Activated T-helper 2 cell treated with anti-CD3 and anti-CD28 coated beads, Interferon-gamma antibody, Interleukin-2, Interleukin-4, amounts not matched to agents 10 μg/mL and 5 μg/mL and 100 μg/mL, durations not matched to agents 14 hours and 24 hours and 36 hours (primary cell): ENCODE measurements around the gene IMP4. TPM values are rescaled to one million over a fixed set of nuclear protein-coding genes. Genes with fewer than 3 reads are reported as not detected.

Source experiments
- DNase-seq: peaks from one replicate; pipeline ENCODE4 v3.0.0; 2021; ENCODE audit warnings: low spot score
- H3K27ac Mint-ChIP-seq: one replicate; pipeline ENCODE4 v1.8.0; 2021; ENCODE audit warnings: mixed read lengths
- H3K27me3 Mint-ChIP-seq: one replicate; pipeline ENCODE4 v1.8.0; 2021; ENCODE audit warnings: low read depth, mixed read lengths
- H3K36me3 Mint-ChIP-seq: one replicate; pipeline ENCODE4 v1.8.0; 2021; ENCODE audit warnings: low read depth, mixed read lengths
- H3K4me1 Mint-ChIP-seq: one replicate; pipeline ENCODE4 v1.8.0; 2021; ENCODE audit warnings: low read depth, mixed read lengths
- H3K4me3 Mint-ChIP-seq: one replicate; pipeline ENCODE4 v1.8.0; 2021; ENCODE audit warnings: low read depth, mild to moderate bottlenecking, moderate library complexity, mixed read lengths
- H3K9me3 Mint-ChIP-seq: one replicate; pipeline ENCODE4 v1.8.0; 2021; ENCODE audit warnings: mixed read lengths
- intact Hi-C: fragments of 100-400 bp; cut with micrococcal nuclease; formaldehyde crosslinking; loops from one replicate; pipeline ENCODE4 v1.15.1; 2023
- total RNA-seq: library from RNA; stranded (reverse); gene quantifications from 2 replicates; pipeline ENCODE4 v1.2.3, GENCODE V29; 2022

Gene IMP4
- total RNA-seq, 1 donor from 2014 or later: 142 TPM

DNA sequence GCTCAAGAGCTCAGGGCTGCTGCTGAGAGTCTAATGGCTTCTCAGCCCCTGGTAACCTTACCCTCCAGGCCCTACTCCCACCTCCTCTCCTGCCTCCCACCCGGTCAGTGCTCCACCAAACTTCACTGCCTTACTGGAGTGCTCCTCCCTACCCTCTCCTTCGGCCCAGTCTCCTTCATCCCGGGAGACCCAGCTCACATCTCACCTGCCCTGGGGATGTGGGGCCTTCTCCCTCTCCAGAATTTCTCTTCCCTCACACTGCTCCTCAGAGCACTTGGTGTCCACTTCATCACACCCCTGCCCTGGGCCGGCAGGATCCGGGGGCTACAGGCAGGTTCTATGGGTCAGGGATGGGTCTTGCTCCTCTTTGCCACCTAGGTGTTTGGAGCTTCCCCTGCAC lies 34.8 kb downstream of the IMP4 start:
- Mint-ChIP-seq H3K4me1 (peaks cover 69% of the 10 kb centered on the region), H3K9me3 (peaks cover 4% of the 10 kb centered on the region), H3K36me3 (peaks cover 63% of the 10 kb centered on the region), H3K4me3 (peak overlapping the region; percentile 14), H3K27ac (peak overlapping the region; percentile 38), H3K27me3 (no peaks in the 10 kb centered on the region)
- intact Hi-C loops: loop anchor here (10.0 kb wide), 1 partner anchor 727 kb away; the partner anchor contains the start of gene PLEKHB2
- DNase-seq: no peak

DNA sequence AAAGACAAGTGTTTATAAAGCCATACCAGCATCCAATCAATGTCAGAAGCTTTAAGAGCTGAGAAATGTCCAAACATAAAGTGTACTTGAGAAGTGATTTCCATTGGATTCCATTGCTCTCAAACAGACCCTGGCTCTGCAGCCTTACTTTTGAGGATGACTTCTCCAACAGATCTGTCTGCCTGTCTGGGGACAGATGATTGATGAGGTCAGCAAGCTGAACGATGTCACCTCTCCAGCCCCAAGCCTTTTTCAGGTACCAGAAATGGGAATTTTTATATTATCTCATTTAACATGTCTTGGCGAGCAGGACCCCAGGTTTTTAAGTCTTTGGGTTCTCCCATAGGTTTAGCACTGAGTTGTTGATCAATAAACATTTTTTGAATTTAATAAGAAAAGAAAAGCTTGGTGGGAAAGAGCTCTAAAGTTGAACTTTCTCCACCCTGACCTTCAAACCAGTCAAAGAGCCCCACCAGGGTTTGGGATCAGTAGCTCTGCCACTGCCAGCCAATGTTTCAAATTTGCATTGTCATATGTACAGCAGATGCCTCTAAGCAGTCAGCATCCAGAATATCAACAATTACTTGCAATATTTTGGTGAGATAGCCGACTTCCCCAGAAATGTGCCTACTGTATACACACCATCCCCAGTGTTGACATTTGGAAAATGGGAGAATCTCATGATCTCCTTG lies 35.7 kb downstream of the IMP4 start:
- peaks cover 4% of the 10 kb centered on the region for H3K9me3 Mint-ChIP-seq
- no peak overlapping the region for H3K4me3 Mint-ChIP-seq
- no peak for DNase-seq
- intact Hi-C loops: loop anchor here (10.0 kb wide), 1 partner anchor 726 kb away; the partner anchor contains the start of gene PLEKHB2
- H3K36me3 Mint-ChIP-seq: peaks cover 66% of the 10 kb centered on the region
- H3K4me1 Mint-ChIP-seq: peaks cover 66% of the 10 kb centered on the region
- no peaks in the 10 kb centered on the region for H3K27me3 Mint-ChIP-seq
- H3K27ac Mint-ChIP-seq: no peak overlapping the region

DNA sequence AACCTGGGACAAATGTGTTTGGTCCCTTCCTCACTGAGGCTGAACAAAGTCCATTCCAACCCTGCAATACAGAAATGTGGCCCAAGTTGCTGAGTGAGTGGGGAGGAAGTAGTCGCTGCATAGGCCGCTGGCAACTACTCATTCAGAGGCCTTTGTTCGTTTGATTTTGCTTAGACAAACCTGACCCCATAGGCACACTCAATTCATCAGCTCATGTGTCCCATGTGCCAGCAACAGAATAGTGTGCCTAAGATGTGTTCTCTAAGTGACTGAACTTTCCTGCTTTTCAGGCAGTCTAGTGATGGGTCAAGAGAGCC lies 36.2 kb downstream of the IMP4 start:
- DNase-seq: no peak
- intact Hi-C loops: loop anchor here (10.0 kb wide), 1 partner anchor 726 kb away; the partner anchor contains the start of gene PLEKHB2
- Mint-ChIP-seq H3K9me3 (peaks cover 4% of the 10 kb centered on the region), H3K4me1 (peaks cover 61% of the 10 kb centered on the region), H3K36me3 (peaks cover 61% of the 10 kb centered on the region), H3K4me3 (no peak overlapping the region), H3K27me3 (no peaks in the 10 kb centered on the region), H3K27ac (no peak overlapping the region)

DNA sequence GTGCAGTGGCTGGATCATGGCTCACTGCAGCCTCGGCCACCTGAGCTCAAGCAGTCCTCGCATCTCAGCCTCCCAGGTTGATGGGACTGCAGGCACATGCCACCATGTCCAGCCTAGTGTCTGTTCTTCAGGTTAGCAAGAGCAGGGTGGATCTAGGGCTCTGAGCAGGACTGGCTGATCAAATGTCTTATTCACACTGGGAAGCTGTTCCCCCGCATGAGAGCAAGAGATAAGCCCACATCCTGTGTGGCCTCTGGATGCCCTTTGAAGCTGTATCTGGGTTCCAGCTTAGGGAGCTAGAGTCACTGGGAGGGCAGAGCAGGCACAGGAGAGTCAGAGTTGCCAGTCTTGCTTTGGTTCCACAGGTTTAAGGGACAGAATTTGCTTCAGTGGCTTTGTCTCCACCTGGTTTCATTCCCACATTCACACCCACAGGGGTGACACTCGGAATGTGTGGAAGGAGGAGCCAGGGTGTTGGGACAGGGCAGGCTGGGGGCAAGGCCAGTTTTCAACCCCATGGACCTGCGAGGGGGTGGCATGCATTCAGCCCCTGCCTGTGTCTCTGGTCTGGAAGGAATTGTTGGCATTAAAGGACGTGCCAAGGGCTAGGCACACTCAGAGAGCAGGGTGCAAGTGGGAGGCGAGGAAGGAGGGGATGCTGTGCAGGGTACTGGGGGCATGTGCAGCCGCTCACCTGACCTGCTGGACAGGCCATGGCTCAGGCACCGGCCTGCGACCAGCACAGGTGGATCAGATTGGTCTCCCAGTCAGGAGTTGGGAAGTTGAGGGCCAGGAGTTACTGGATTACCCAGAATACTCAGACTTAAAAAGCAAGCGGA lies 37.6 kb downstream of the IMP4 start:
- Mint-ChIP-seq H3K36me3 (peaks cover 48% of the 10 kb centered on the region), H3K9me3 (peaks cover 4% of the 10 kb centered on the region), H3K27ac (no peak overlapping the region), H3K4me3 (peak overlapping the region; percentile 6), H3K4me1 (peaks cover 52% of the 10 kb centered on the region), H3K27me3 (no peaks in the 10 kb centered on the region)
- intact Hi-C loops: no loop called here
- no peak for DNase-seq

DNA sequence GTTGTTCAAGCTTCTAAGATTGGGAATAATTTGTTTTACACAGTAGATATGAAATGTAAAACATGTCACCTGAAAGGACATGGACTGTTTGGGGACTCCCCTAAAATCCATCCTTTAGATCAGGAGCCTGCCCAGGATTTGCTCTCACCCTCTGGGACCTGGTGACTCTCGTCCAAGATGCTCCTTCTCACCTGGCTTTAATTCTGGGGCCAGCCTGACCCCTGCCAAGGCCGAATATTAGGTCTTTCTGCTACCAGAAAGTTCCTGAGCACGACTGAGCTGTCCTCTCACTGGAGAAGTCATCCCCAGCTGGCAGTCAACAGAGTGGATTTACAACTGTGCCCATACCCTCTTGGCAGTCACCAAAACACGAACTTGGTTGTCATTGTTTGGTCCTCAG lies 38.4 kb downstream of the IMP4 start:
- Mint-ChIP-seq H3K36me3 (peaks cover 42% of the 10 kb centered on the region), H3K4me1 (peaks cover 45% of the 10 kb centered on the region), H3K4me3 (no peak overlapping the region), H3K27me3 (no peaks in the 10 kb centered on the region), H3K9me3 (no peaks in the 10 kb centered on the region), H3K27ac (peak overlapping the region; percentile 38)
- intact Hi-C loops: no loop called here
- no peak for DNase-seq

DNA sequence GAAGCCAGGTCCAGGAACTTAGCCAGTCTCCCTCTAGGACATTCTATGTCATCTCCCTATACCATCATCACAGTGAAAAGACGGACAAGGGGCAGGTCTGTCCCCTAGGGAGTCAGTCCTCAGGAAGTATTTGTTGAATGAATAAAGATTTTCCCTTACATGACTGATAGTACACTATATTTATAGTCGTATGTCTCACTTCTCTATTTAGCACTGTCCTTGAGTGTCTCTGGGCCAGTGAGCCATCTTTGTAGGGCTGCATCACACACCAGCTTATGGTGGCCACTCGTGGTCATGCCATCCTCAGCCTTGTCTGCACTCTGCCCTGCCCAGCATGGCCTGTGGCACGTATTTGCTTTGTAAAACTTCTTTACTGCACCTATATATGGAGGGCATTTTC lies 38.9 kb downstream of the IMP4 start:
- H3K27ac Mint-ChIP-seq: no peak overlapping the region
- DNase-seq: no peak
- H3K4me1 Mint-ChIP-seq: peaks cover 41% of the 10 kb centered on the region
- intact Hi-C loops: no loop called here
- peaks cover 38% of the 10 kb centered on the region for H3K36me3 Mint-ChIP-seq
- H3K27me3 Mint-ChIP-seq: no peaks in the 10 kb centered on the region
- no peak overlapping the region for H3K4me3 Mint-ChIP-seq
- no peaks in the 10 kb centered on the region for H3K9me3 Mint-ChIP-seq

DNA sequence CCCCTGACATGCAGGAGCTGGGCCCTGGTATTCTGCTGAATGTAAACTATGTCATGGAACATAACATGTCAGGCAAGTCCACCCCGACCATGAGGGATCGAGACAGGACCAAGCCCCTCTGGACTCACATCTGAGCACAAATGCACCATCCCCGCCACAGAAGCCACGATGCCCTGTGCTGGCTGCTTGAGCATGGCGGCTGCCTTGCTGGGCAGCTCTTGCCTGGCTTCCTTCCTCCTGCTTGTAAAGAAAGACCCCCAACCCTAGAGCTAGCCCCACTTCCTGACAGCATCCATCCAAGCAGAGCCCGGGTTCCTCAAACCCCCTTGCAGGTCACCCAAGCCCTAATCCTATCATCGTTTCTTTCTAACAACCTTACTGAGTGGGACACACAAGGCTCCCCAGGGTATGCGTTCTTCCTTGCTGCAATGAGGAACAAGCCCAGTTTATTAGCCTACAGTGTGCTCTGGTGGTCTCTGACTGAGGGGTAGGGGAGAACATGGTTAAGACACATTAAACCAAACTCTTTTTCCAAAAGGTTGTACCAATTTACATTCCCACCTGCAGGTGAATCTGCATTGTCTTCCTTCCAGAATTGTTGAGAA lies 39.7 kb downstream of the IMP4 start:
- H3K27me3 Mint-ChIP-seq: no peaks in the 10 kb centered on the region
- no peak overlapping the region for H3K4me3 Mint-ChIP-seq
- H3K9me3 Mint-ChIP-seq: no peaks in the 10 kb centered on the region
- peaks cover 38% of the 10 kb centered on the region for H3K36me3 Mint-ChIP-seq
- H3K4me1 Mint-ChIP-seq: peaks cover 33% of the 10 kb centered on the region
- intact Hi-C loops: no loop called here
- DNase-seq: no peak
- no peak overlapping the region for H3K27ac Mint-ChIP-seq

DNA sequence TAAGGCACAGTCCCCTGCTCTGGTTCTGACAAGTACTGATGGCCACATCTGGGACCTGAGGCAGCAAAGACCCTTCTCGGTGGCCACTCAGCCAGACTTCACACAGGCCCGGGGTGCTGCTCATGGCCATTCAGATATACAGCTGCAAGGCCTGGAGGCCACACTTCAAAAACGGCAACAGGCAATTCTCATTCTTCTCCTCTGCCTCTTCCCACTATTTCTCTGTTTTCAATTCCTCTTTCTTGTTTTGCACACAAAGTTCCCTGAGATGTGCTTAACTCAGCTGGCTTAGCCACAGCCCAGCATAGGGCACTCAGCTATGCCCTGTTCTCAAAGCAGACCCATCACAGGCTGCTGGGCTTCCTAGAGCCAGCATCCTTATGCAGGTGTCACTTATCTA lies 43.0 kb downstream of the IMP4 start:
- Mint-ChIP-seq H3K9me3 (no peaks in the 10 kb centered on the region), H3K36me3 (peaks cover 23% of the 10 kb centered on the region), H3K27ac (no peak overlapping the region), H3K4me1 (peaks cover 12% of the 10 kb centered on the region), H3K4me3 (no peak overlapping the region), H3K27me3 (no peaks in the 10 kb centered on the region)
- DNase-seq: no peak
- intact Hi-C loops: no loop called here

DNA sequence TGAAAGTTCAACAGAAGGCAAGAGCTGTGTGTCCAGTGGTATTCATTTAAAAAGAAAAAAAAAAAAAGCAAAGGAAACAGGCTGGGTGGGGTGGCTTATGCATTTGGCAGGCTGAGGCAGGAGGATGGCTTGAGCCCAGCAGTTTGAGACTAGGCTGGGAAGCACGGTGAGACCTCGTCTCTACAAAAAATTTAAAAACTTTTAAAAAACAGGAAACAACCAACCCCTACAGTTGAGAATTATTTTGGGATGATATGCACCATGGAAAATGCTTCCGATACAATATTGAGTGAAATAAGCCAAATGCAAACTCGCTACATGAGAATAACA lies 44.3 kb downstream of the IMP4 start:
- peaks cover 10% of the 10 kb centered on the region for H3K4me1 Mint-ChIP-seq
- intact Hi-C loops: no loop called here

DNA sequence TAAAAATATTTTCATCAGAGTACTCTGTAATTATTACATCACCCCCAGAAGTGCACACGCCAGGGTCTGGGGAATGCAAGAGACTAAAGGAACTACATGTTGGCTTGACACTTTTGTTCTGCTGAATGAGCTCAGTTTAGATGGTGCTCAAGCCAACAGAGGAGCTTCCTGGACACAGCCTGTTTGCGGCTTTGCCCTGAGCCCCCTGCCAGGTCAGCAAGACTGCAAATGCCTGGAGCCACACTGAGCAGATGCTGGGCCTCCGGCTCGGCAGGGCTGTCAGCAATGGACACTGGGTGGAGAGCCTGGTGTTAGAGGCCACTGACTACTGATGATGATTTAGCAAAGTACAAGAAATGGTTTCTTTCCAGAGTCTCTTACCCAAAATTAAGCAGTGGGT lies 45.1 kb downstream of the IMP4 start:
- peaks cover 11% of the 10 kb centered on the region for H3K4me1 Mint-ChIP-seq
- intact Hi-C loops: no loop called here
- H3K27ac Mint-ChIP-seq: no peak overlapping the region
- H3K9me3 Mint-ChIP-seq: no peaks in the 10 kb centered on the region
- DNase-seq: no peak
- H3K4me3 Mint-ChIP-seq: no peak overlapping the region
- peaks cover 5% of the 10 kb centered on the region for H3K27me3 Mint-ChIP-seq
- H3K36me3 Mint-ChIP-seq: peaks cover 7% of the 10 kb centered on the region

More for the DNA sequence above, 44.3 kb downstream of the IMP4 start:
- no peaks in the 10 kb centered on the region for H3K9me3 Mint-ChIP-seq
- H3K36me3 Mint-ChIP-seq: peaks cover 15% of the 10 kb centered on the region
- H3K4me3 Mint-ChIP-seq: no peak overlapping the region
- DNase-seq: no peak
- peaks cover 5% of the 10 kb centered on the region for H3K27me3 Mint-ChIP-seq
- H3K27ac Mint-ChIP-seq: no peak overlapping the region

DNA sequence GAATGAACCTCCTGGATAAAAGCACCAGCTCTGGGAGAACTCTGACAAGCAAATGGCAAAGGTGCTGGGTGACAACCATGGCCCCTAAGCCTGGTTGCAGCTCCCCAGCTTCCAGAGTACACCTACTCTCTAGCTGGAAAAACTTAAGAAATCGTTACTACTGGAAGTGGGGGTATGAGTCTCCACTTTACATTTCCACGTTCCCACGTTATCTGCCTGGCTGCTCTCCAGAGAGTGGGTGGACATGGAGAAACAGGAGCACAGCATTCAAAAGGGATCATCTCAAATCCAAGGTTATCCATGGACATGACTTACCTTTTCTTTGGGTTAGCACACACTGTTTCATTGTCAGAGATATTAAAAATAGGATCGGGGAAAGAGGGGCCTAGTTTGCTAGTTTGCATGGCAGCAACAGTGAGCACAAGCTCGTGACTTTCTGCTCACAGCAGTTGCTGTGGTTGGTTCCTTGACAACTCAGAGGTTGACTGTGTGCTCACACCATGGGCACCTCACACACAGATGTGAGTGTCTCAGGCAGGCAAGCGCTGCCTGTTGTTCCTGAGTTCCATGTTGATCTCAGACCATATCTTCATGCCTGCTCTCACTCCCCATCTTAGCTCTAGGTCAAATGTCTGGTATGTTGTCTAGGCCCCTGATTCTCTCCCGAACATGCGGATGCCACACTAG lies 45.7 kb downstream of the IMP4 start:
- no peak overlapping the region for H3K27ac Mint-ChIP-seq
- no peak for DNase-seq
- no peak overlapping the region for H3K4me3 Mint-ChIP-seq
- H3K9me3 Mint-ChIP-seq: no peaks in the 10 kb centered on the region
- H3K36me3 Mint-ChIP-seq: peaks cover 2% of the 10 kb centered on the region
- intact Hi-C loops: no loop called here
- peaks cover 5% of the 10 kb centered on the region for H3K27me3 Mint-ChIP-seq
- peaks cover 11% of the 10 kb centered on the region for H3K4me1 Mint-ChIP-seq

DNA sequence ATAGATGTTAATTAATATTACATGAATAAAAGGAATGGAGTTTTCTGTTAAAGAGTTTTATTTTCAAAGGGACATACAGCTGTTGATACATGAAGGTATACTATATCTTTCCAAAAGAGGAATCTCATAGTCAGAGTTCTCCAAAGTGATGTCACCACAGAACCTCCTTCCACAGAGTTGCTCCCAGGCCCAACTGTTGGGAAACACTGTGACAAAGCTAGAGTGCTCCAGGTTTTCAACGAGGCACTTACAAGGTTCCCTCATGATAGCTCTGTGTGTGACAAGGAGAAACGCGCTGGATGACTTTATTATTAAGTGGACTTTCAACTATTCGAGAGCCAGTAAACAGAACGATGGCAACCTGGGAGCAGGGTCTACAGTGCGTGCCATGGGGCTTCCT lies 46.7 kb downstream of the IMP4 start:
- DNase-seq: no peak
- Mint-ChIP-seq H3K27me3 (peaks cover 5% of the 10 kb centered on the region), H3K4me3 (no peak overlapping the region), H3K4me1 (peaks cover 11% of the 10 kb centered on the region), H3K27ac (no peak overlapping the region), H3K36me3 (peaks cover 2% of the 10 kb centered on the region), H3K9me3 (no peaks in the 10 kb centered on the region)
- intact Hi-C loops: no loop called here
